Common myeloid progenitor, CD34-positive (primary cell): ENCODE results near the gene LILRB3.
"Not testable (repeated sequence)": the region's sequence is repeated elsewhere in the genome, so short reads cannot be mapped to it uniquely, and the experiment has no call there.

ENCODE experiments used
- CTCF ChIA-PET: fragments of 350-600 bp; sonication (Branson Sonifier 250); formaldehyde crosslinking; loops from one replicate; lab custom pipeline; 2021; ENCODE audit warnings: antibody characterized with exemption; lab: Charles Lee
- POLR2A ChIA-PET: fragments of 350-600 bp; sonication (Branson Sonifier 250); formaldehyde crosslinking; loops from one replicate; lab custom pipeline; 2021; ENCODE audit warnings: antibody characterized with exemption; lab: Charles Lee
- DNase-seq, 3 donors: peaks; one replicate each; pipeline versions ENCODE4 v3.0.0 to v3.0.0-alpha.2; 2013
- H3K27ac ChIP-seq, 2 experiments: 1 replicate in 1 of 2; 2 replicates in 1 of 2; pipeline ENCODE4 v1.7.0; 2013; ENCODE audit warnings: inconsistent platforms in 2 of 2, low read length in 2 of 2, mild to moderate bottlenecking in 2 of 2, low read depth in 1 of 2, moderate library complexity in 1 of 2; ENCODE audit not compliant: severe bottlenecking in 2 of 2, insufficient read depth in 1 of 2, poor library complexity in 1 of 2
- H3K27me3 ChIP-seq, 5 experiments: replicated peaks in 2 of 5; 1 replicate in 3 of 5; 2 replicates in 2 of 5; pipeline versions ENCODE4 v1.6.1 to v1.7.0; 2013; ENCODE audit warnings: low read length in 4 of 5, mild to moderate bottlenecking in 2 of 5, moderate library complexity in 2 of 5, inconsistent platforms in 1 of 5; ENCODE audit not compliant: insufficient read depth in 5 of 5, control insufficient read depth in 4 of 5
- H3K36me3 ChIP-seq, 4 experiments: 1 replicate in 2 of 4; 2 replicates in 2 of 4; pipeline versions ENCODE4 v1.6.1 to v1.7.0; 2013; ENCODE audit warnings: low read length in 3 of 4, control low read depth in 1 of 4, mild to moderate bottlenecking in 1 of 4; ENCODE audit not compliant: control insufficient read depth in 4 of 4, insufficient read depth in 4 of 4
- H3K4me1 ChIP-seq, 4 experiments: 1 replicate in 3 of 4; 2 replicates in 1 of 4; pipeline versions ENCODE4 v1.6.1 to v1.7.1; 2013; ENCODE audit warnings: low read length in 3 of 4, mild to moderate bottlenecking in 3 of 4, control low read depth in 1 of 4, inconsistent platforms in 1 of 4, moderate library complexity in 1 of 4; ENCODE audit not compliant: control insufficient read depth in 4 of 4, insufficient read depth in 4 of 4; ENCODE audit errors: control extremely low read depth in 1 of 4
- H3K4me3 ChIP-seq, 7 experiments: 1 replicate in 4 of 7; 2 replicates in 3 of 7; pipeline versions ENCODE4 v1.5.1 to v1.7.0; 2013; ENCODE audit warnings: mild to moderate bottlenecking in 7 of 7, low read length in 6 of 7, moderate library complexity in 6 of 7, inconsistent platforms in 2 of 7, low read depth in 2 of 7, control low read depth in 1 of 7; ENCODE audit not compliant: insufficient read depth in 4 of 7, control insufficient read depth in 1 of 7; ENCODE audit errors: extremely low read depth in 1 of 7
- H3K9me3 ChIP-seq, 5 experiments: 1 replicate in 4 of 5; 2 replicates in 1 of 5; pipeline versions ENCODE4 v1.6.1 to v1.7.1; 2013; ENCODE audit warnings: low read length in 4 of 5, mild to moderate bottlenecking in 2 of 5, inconsistent platforms in 1 of 5, low read depth in 1 of 5, moderate library complexity in 1 of 5; ENCODE audit not compliant: control insufficient read depth in 4 of 5, insufficient read depth in 2 of 5; ENCODE audit errors: control extremely low read depth in 1 of 5
- WGBS: methylation state at CpG from one replicate; pipeline ENCODE4 v1.1.5; 2013; ENCODE audit not compliant: insufficient coverage; 5-methylcytosine and 5-hydroxymethylcytosine counted together

Gene LILRB3

DNA sequence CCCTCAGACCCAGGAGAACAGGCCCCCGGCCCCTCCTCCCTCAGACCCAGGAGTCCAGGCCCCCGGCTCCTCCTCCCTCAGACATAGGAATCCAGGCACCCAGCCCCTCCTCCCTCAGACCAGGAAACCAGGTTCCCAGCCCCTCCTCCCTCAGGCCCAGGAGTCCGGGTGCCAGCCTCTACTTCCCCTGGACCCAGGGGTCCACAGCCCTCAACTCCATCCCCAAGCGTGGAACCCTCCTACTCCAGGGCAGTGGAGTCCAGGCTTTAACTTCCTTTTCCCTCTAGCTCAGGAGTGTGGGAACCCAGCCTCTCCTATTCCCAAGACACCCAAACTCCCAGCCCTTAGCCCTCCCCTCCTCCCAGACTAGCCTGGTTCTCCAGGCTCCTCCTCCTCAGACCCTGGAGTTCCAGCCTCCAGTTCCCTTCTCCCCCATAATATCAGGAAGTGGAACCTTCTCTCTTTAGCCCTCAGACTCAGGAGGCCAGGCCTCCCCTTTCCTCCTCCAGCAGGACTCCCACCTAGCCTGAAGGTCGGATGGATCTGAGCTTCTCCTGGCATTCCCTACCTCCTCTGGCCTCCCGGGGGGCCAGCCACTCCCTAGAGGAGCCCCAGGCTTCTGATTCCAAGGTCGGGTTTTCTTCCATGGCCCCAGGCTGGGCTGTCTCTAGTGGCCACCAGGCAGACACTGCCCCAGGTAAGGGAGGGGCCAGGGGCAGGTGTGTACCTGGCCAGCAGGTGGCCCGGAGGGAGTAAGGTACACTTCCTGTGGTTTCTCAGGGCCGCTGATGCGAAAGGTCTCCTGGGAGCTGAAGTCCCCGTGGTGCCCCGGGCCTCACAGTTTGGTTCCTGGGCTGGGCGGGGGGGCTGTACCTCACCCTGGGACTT, 50.1 kb downstream of the LILRB3 start, which contains the start of gene TMC4:
TSS of gene TMC4 (minus strand) at position 690 of the 888 bp plus-strand sequence. CDS start at position 647, 43 bp downstream.
- no peaks in the 10 kb centered on the region for H3K9me3 ChIP-seq
- ChIA-PET CTCF (interaction anchor here (1.3 to 2.8 kb wide), 4 partner anchors 9 to 93 kb away, joined by 8 to 12 read pairs (median 8); partner anchors contain the start of gene MBOAT7), POLR2A (interaction anchor here (1.3 to 1.7 kb wide), 2 partner anchors 8 to 15 kb away, joined by 3 to 5 read pairs; no protein-coding TSS in a partner anchor)
- H3K4me3 ChIP-seq = no peak within 1 kb of the TSS
- 25% methylated on average over 9 of the region's 13 CpGs for whole genome bisulfite sequencing
- H3K4me1 ChIP-seq = peaks cover 0 to 18% (median 15%) of the 10 kb centered on the region in 4 experiments
- peak in 1 of 3 donors; percentile 32 for DNase-seq
- H3K36me3 ChIP-seq = peaks cover 0 to 19% (median 4%) of the 10 kb centered on the region in 4 experiments
- no peaks in the 10 kb centered on the region for H3K27me3 ChIP-seq
- H3K27ac ChIP-seq = no peak within 1 kb of the TSS

GRCh38 chr19:54171736-54172431, 50.9 kb downstream of the LILRB3 start:
- H3K9me3 ChIP-seq, H3K27ac ChIP-seq, H3K4me3 ChIP-seq, DNase-seq, POLR2A ChIA-PET, H3K27me3 ChIP-seq: not testable (repeated sequence)
- H3K36me3 ChIP-seq = peaks cover 0 to 15% (median 3%) of the 10 kb centered on the region in 4 experiments
- H3K4me1 ChIP-seq = peaks cover 0 to 18% (median 15%) of the 10 kb centered on the region in 4 experiments
- CTCF ChIA-PET = interaction anchor here (1.8 to 2.6 kb wide), 3 partner anchors 12 to 220 kb away, joined by 6 to 8 read pairs (median 8); no protein-coding TSS in a partner anchor
- WGBS = 98% methylated on average over 9 of the region's 23 CpGs

- no peak overlapping the region for H3K27ac ChIP-seq
These were observed 53.6 kb downstream of the LILRB3 start for GRCh38 chr19:54169149-54169740.

DNA sequence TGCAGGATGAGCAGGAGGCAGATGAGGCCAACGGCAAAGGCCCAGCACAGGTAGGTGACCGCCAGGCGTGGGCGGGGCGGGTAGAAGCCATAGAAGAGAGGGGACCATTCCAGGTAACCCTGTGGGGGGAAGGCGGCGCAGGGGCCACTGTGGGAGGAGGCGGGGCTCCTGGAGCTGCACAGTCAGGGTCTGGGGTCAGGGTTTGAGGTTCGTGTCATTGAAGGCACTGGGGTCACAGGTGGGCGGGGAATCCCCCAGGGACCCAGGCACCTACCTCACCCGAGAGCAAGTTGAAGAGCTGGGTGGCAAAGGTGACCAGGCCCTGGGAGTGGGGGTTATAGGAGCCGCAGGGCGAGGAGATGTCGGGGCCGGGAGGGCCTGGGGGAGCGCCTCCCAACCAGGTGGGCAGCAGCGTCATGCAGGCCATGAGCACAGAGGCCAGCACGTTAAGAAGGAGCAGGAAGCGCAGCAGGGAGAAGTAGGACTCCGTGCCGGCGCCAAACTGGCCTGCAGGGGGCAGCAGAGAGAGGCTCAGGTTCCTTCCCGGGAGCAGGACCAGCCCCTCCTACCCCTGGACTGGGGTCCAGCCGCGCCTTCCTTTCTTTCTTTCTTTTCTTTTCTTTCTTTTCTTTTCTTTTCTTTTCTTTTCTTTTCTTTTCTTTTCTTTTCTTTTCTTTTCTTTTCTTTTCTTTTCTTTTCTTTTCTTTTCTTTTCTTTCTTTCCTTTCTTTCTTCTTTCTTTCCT, 54.5 kb downstream of the LILRB3 start:
- POLR2A ChIA-PET = interaction anchor here (0.6 kb wide), 1 partner anchor 31 kb away, joined by 3 read pairs; the partner anchor contains the start of gene CNOT3
- 27% methylated on average over 24 of the region's 25 CpGs for WGBS
- H3K4me3 ChIP-seq = no peak overlapping the region

More at GRCh38 chr19:54169149-54169740, 53.6 kb downstream of the LILRB3 start:
- DNase-seq = no peak
- H3K36me3 ChIP-seq = no peaks in the 10 kb centered on the region
- CTCF ChIA-PET = interaction anchor here (1.0 to 5.0 kb wide), 11 partner anchors 10 to 97 kb away, joined by 3 to 28 read pairs (median 8); partner anchors contain the start of gene LENG1
- 94% methylated on average over 15 of the region's 21 CpGs for WGBS
- H3K4me3 ChIP-seq = no peak overlapping the region
- peaks cover 0 to 3% (median 0%) of the 10 kb centered on the region in 5 experiments for H3K9me3 ChIP-seq
- H3K4me1 ChIP-seq = peaks cover 0 to 23% (median 20%) of the 10 kb centered on the region in 4 experiments
- peaks cover 0 to 3% (median 0%) of the 10 kb centered on the region in 5 experiments for H3K27me3 ChIP-seq
- POLR2A ChIA-PET = no interaction called here

More for the DNA sequence above, 54.5 kb downstream of the LILRB3 start:
- DNase-seq = peak; percentile 81 to 86 (median 85)
- Histone ChIP-seq H3K4me1 (peaks cover 0 to 23% (median 19%) of the 10 kb centered on the region in 4 experiments), H3K9me3 (peaks cover 0 to 3% (median 0%) of the 10 kb centered on the region in 5 experiments), H3K36me3 (no peaks in the 10 kb centered on the region), H3K27me3 (peaks cover 0 to 10% (median 0%) of the 10 kb centered on the region in 5 experiments), H3K27ac (no peak overlapping the region)
- CTCF ChIA-PET = interaction anchor here (0.6 to 5.0 kb wide), 16 partner anchors 9 to 99 kb away, joined by 3 to 28 read pairs (median 6); partner anchors contain the start of genes LENG1 and LILRB5
